HG02588 (cell line): ENCODE results near the gene ATF7.
A peak's percentile ranks its signal among the peaks of the same experiment; 100 is the strongest.

Experiments used
- ATAC-seq: cut with Tn5 transposase; IDR thresholded peaks from one replicate; pipeline ENCODE4 v1.9.1; 2021; ENCODE audit warnings: mild to moderate bottlenecking, moderate library complexity; ENCODE audit not compliant: unreplicated experiment

ATF7 gene

GRCh38 chr12:53532524-53533445, 93.4 kb downstream of the ATF7 start:
- no peak for ATAC-seq

GRCh38 chr12:53532021-53532420, 94.2 kb downstream of the ATF7 start:
- ATAC-seq: no peak

GRCh38 chr12:53530920-53531319, 95.3 kb downstream of the ATF7 start:
- ATAC-seq: no peak

GRCh38 chr12:53530061-53530460, 96.1 kb downstream of the ATF7 start:
- no peak for ATAC-seq

GRCh38 chr12:53524476-53524875, 101.7 kb downstream of the ATF7 start:
- ATAC-seq: no peak

- ATAC-seq: no peak
Measured at GRCh38 chr12:53523131-53523530, 103.1 kb downstream of the ATF7 start.

- ATAC-seq: no peak
Measured at GRCh38 chr12:53518381-53518780, 107.8 kb downstream of the ATF7 start.

- ATAC-seq: no peak
Measured at GRCh38 chr12:53516758-53517455, 109.3 kb downstream of the ATF7 start.

GRCh38 chr12:53515291-53515680, 110.9 kb downstream of the ATF7 start:
- no peak for ATAC-seq

GRCh38 chr12:53514628-53515290, 111.4 kb downstream of the ATF7 start:
- no peak for ATAC-seq

GRCh38 chr12:53513712-53514410, 112.3 kb downstream of the ATF7 start:
- no peak for ATAC-seq

GRCh38 chr12:53510181-53510812, 115.9 kb downstream of the ATF7 start:
- ATAC-seq: no peak

- peak; percentile 79 for ATAC-seq
Measured at GRCh38 chr12:53508534-53509170, 117.5 kb downstream of the ATF7 start.

GRCh38 chr12:53507603-53507885, 118.6 kb downstream of the ATF7 start:
- ATAC-seq: no peak

- no peak for ATAC-seq
Measured at GRCh38 chr12:53506881-53507602, 119.1 kb downstream of the ATF7 start, which contains the start of gene NPFF. Gene NPFF, minus strand, starts transcription at chr12:53507484. Its CDS starts 10 bp downstream, at chr12:53507474.

- no peak for ATAC-seq
Measured at GRCh38 chr12:53506450-53506785, 119.8 kb downstream of the ATF7 start.

- ATAC-seq: no peak
Measured at GRCh38 chr12:53505555-53506449, 120.4 kb downstream of the ATF7 start.

GRCh38 chr12:53505086-53505485, 121.1 kb downstream of the ATF7 start:
- ATAC-seq: no peak
